ENCODE data around the gene EML4.
"Not testable (repeated sequence)": the region's sequence is repeated elsewhere in the genome, so short reads cannot be mapped to it uniquely, and the experiment has no call there.

EML4 gene, protein sequence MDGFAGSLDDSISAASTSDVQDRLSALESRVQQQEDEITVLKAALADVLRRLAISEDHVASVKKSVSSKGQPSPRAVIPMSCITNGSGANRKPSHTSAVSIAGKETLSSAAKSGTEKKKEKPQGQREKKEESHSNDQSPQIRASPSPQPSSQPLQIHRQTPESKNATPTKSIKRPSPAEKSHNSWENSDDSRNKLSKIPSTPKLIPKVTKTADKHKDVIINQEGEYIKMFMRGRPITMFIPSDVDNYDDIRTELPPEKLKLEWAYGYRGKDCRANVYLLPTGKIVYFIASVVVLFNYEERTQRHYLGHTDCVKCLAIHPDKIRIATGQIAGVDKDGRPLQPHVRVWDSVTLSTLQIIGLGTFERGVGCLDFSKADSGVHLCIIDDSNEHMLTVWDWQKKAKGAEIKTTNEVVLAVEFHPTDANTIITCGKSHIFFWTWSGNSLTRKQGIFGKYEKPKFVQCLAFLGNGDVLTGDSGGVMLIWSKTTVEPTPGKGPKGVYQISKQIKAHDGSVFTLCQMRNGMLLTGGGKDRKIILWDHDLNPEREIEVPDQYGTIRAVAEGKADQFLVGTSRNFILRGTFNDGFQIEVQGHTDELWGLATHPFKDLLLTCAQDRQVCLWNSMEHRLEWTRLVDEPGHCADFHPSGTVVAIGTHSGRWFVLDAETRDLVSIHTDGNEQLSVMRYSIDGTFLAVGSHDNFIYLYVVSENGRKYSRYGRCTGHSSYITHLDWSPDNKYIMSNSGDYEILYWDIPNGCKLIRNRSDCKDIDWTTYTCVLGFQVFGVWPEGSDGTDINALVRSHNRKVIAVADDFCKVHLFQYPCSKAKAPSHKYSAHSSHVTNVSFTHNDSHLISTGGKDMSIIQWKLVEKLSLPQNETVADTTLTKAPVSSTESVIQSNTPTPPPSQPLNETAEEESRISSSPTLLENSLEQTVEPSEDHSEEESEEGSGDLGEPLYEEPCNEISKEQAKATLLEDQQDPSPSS

GRCh38 chr2:42169100-42169873 is at the start of gene EML4:
EML4 (plus strand) TSS chr2:42169353; CDS start chr2:42169612, 259 bp downstream.
- DNase-seq, result peak; percentile 99

DNA sequence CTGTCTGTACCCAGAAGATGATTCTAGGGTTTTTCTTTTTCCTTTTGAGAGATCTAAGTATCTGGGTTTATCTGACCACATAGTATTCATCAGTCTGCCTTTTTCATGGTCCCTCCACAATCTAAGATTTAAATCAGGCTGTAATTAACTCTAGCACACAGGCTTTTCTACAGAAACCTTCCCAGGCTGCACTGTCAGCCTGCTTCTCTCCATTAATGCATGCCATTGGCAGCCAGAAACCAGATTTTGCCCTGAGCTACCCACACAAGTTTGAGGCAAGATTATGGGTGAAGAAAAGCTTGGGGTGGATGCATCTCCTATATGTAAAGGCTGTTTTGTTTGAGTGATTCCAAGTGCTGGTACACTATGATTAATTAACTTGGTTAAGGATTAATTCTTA is 45.7 kb upstream of the EML4 start:
- DNase-seq, result peak; percentile 28

- no peak for DNase-seq
These were observed 45.0 kb upstream of the EML4 start for GRCh38 chr2:42124011-42124785.

- peak; percentile 53 for DNase-seq
These were observed 43.1 kb upstream of the EML4 start for GRCh38 chr2:42125841-42126594.

- not testable (repeated sequence) for DNase-seq
These were observed 42.3 kb upstream of the EML4 start for GRCh38 chr2:42126873-42127272.

DNA sequence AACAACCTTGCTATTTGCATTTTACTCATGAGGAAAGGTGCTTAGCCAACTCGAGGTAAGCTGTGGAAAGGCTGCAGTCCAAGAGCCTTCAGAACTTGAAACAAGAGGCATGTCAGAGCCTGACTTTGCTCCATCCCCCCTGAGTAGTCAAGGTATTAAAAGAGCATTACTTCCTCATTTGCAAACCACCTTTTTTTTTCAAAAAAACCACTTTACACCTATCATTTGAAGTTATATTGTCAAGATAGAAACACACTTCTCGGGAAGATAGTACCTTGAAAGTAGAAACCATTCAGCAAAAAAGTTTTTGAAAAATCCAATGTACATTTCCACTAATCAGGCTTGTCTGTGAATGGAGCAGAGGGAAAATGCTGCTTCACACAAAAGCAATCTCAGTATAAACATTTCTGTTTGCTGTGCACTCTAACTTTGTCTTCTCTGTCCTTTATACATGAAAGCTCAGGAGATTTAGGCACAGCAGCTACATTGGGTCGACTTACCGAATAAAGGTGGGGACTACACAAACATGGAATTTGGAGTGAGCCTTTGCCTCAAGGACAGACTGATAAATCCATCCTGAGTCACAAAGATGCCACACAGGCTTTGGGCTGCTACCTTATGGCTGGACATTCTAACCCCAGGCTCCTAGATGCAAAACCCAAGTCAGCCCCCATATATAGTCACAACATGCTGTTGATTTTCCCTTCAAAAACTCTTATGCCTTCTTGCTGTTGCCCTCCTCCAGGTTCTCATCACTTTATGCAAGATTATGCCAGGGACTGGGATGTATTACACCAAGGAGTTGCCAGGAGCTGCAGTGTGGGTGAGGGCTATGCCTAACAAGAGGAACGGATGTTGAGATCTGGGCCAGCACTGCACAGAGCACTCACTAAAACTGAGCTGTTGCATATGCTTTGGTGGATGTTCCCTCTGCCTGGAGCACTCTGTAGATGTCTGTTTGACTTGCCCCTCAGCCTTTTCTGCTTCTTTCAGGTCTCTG is 41.4 kb upstream of the EML4 start:
- DNase-seq, result no peak

DNA sequence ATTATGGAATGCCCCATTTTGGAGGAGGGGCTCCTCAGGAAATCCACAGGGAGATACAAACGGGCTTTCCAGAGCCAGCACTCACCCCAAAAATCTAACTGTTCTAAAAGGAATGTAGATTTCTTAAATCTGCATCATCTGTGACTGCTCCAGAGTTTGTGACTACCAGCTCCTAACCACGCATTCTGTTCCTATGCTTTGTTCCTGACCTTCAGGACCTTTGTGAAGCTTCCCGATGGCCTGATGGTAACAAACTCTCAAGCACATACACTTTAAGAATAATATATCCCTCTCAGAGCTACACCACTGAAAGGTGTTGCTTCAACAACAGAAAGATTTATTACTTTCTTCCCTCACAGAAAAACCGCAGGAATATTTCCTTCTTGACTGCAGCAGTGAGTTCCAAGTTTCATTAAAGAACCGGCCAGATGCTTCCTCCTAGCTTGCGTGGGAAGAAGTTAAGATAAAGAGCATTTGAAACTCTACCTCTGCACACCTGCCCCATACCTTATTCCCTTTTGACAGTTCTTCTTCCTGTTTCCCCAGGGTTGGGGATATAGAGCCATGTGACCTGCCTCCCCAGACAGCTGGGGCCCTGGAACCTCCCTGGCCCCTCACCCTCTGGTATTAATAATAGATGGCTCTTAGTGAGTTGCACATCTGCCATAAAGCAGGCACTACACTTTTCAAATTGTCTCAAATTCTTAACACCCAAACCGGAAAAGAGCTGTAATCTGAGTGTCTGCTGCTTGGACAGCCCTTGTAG is 40.2 kb upstream of the EML4 start:
- peak; percentile 54 for DNase-seq

DNA sequence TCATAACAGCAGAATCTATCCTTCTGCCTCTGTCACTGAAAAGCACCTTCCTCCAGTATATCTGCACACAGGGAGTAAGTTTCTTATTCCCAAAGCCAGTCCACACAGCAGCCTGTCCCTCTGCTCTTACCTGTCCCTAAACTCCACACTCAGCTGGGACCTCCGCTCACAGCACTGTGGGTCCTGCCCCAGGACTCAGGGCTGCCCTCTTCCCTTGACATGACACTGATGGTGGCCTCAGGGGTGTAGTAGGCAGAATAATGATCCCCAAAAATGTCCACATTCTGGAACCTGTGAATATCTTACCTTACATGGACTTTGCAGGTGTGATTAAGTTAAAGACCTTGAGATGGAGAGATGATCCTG is 39.7 kb upstream of the EML4 start:
- DNase-seq, result no peak

GRCh38 chr2:42129947-42130346 is 39.2 kb upstream of the EML4 start:
- peak; percentile 17 for DNase-seq

DNA sequence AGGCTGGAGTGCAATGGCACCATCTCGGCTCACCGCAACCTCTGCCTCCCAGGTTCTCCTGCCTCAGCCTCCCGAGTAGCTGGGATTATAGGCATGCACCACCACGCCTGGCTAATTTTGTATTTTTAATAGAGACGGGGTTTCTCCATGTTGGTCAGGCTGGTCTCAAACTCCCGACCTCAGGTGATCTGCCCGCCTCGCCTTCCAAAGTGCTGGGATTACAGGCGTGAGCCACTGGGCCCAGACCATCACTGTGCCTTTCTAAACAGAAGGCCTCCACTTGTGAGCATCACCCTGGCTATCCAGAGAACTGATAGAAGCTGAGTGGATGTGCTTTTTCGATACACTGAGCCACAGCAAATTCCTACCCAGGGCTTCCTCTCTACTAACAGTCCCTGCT is 38.3 kb upstream of the EML4 start:
- DNase-seq, result peak; percentile 24

DNA sequence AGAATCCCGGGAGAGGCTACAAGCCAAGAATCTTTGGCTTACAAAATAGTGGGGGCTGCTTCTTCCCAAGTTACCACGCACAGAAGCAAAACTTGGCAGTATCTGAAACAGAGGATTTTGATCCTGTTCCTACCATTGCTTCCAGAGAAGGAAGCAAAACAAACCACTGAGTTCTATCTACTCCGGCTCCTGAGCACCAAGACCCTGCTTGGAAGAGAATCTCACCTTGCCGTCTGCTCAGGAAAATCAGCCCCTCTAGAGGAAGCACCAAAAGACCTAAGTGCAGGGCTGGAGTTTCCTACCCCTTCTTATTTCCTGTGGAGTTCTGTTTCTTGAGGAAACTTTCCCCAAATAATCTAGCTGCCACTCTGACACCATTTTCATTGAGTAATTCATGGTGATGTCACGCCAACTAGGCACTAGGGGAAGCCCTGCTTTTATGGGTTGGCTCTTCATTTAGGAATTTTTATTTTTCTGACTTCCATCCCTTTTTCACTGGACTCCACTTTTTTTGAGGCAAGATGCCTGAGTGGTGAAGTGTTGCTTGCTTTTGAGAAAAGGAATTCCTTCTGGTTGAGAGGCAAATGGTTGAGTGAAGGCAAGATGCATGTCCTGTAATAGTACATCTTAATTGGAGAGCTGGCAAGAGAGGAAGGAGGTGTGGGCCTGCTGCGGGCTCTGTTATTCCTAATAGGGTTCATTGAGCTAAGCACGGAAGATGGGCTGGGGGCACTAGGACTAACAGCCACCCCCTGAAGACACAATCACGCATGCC is 36.8 kb upstream of the EML4 start:
- peak; percentile 52 for DNase-seq

- DNase-seq, result peak; percentile 88
These were observed 36.0 kb upstream of the EML4 start for GRCh38 chr2:42132966-42133641.

DNA sequence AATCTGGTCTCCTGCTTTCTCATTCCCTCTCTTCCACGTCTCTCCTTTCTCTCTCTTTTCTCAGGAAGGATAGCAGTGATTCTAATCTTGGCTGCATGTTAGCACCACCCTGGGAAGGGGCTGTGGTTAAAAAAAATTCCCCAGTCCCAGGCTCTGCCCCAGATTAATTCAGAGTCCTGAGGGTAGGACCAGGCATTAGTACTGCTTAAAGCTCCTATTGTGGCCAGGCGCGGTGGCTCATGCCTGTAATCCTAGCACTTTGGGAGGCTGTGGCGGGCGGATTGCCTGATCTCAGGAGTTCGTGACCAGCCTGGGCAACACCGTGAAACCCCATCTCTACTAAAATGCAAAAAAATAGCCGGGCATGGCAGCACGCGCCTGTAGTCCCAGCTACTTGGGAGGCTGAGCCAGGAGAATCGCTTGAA is 35.4 kb upstream of the EML4 start:
- DNase-seq, result peak; percentile 53

GRCh38 chr2:42134401-42134932 is 34.7 kb upstream of the EML4 start:
- peak; percentile 21 for DNase-seq

- peak; percentile 54 for DNase-seq
These were observed 33.5 kb upstream of the EML4 start for GRCh38 chr2:42135381-42136312.

GRCh38 chr2:42136782-42137124 is 32.4 kb upstream of the EML4 start:
- peak; percentile 21 for DNase-seq

Measured in activated CD8-positive, alpha-beta memory T cell treated with anti-CD3 and anti-CD28 coated beads for 24 hours (primary cell).